GM06990 (cell line): ENCODE measurements around the gene SLC4A5.

ENCODE experiments used
- DNase-seq: peaks from one replicate; pipeline ENCODE4 v3.0.0-alpha.2; 2011; ENCODE audit not compliant: insufficient read length; ENCODE audit errors: extremely low read depth
- H3K27me3 ChIP-seq: replicated peaks from 2 replicates; pipeline ENCODE4 v1.6.0; 2011; ENCODE audit warnings: low read length; ENCODE audit not compliant: control insufficient read depth, insufficient read depth
- H3K36me3 ChIP-seq: 2 replicates; pipeline ENCODE4 v1.5.1; 2011; ENCODE audit warnings: low read length; ENCODE audit not compliant: control insufficient read depth, insufficient read depth
- H3K4me3 ChIP-seq: replicated peaks from 2 replicates; pipeline ENCODE4 v1.5.1; 2011; ENCODE audit warnings: low read depth, mild to moderate bottlenecking, control low read depth, low read length
- TF ChIP-seq, protein P1 (sequence below): IDR thresholded peaks from 2 replicates; pipeline ENCODE4 v1.5.1; 2011; ENCODE audit warnings: low read length, control low read depth, mild to moderate bottlenecking, inconsistent platforms; ENCODE audit not compliant: insufficient read depth, poor library complexity, severe bottlenecking

SLC4A5 gene

DNA sequence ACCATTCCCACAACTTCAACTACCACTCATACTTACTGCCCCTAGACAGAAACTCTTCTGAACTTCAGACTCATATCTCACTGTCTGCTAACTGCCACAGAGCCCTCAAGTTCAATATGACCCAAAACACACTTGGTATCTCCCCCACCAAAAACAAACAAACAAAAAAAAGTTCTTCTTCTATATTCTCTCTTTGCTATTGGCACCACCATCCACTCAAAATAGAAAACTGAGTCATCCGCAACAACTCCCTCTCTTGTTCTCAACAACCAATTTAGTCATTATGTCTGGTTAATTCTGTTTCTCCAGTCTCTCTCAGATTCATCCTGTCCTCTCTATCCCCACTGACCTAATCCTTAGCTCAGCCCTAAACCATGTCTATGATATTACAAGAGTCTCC is 44.1 kb upstream of the SLC4A5 start:
- Histone ChIP-seq H3K36me3 (peaks cover 4% of the 10 kb centered on the region; the same call in 1 of the 2 replicates), H3K4me3 (no peak overlapping the region), H3K27me3 (no peaks in the 10 kb centered on the region)
- DNase-seq: no peak
- TF ChIP-seq, protein P1, sequence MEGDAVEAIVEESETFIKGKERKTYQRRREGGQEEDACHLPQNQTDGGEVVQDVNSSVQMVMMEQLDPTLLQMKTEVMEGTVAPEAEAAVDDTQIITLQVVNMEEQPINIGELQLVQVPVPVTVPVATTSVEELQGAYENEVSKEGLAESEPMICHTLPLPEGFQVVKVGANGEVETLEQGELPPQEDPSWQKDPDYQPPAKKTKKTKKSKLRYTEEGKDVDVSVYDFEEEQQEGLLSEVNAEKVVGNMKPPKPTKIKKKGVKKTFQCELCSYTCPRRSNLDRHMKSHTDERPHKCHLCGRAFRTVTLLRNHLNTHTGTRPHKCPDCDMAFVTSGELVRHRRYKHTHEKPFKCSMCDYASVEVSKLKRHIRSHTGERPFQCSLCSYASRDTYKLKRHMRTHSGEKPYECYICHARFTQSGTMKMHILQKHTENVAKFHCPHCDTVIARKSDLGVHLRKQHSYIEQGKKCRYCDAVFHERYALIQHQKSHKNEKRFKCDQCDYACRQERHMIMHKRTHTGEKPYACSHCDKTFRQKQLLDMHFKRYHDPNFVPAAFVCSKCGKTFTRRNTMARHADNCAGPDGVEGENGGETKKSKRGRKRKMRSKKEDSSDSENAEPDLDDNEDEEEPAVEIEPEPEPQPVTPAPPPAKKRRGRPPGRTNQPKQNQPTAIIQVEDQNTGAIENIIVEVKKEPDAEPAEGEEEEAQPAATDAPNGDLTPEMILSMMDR: no peak

DNA sequence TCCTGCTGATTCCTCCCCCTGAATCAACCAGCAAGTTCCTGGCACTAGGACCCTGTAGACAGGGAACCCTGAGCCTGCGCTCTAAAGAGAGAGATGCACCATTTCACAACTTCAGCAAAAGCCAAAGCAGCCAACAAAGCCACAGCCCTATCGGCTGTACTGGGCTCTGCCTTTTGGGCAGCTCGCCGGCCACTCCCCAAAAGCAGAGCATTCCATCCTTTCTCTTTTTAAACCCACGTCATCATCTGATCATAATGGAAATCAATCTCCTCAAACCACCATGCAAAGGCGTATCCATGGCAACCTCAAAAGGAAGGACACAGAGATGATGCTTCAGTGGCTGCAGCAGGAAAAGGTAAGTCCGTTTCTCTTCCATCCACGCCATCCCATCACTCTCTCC is 42.2 kb upstream of the SLC4A5 start:
- Histone ChIP-seq H3K36me3 (peaks cover 6% of the 10 kb centered on the region; the same call in 1 of the 2 replicates), H3K4me3 (no peak overlapping the region), H3K27me3 (no peaks in the 10 kb centered on the region)
- TF ChIP-seq, protein P1: no peak
- no peak for DNase-seq

DNA sequence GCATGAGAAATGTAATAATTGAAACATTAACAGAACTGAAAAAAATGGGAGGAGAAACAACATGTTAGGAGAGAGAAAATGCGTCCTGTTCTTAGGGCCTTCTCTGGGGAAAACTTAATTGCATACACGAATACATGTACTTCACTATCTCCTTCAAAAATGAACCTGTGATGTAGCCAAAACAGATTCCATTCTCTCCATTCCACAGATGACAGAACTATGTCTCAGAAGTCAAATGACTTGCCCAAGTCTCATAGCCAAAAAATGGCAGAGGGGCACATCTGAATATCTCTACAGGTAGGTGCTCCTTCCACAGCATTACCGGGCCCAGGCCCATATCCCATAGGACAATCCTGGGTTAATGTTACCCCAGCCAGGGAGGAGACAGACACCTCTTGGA is 40.8 kb upstream of the SLC4A5 start:
- no peak for DNase-seq
- TF ChIP-seq, protein P1: no peak
- peaks cover 6% of the 10 kb centered on the region for H3K36me3 ChIP-seq
- no peaks in the 10 kb centered on the region for H3K27me3 ChIP-seq
- no peak overlapping the region for H3K4me3 ChIP-seq

DNA sequence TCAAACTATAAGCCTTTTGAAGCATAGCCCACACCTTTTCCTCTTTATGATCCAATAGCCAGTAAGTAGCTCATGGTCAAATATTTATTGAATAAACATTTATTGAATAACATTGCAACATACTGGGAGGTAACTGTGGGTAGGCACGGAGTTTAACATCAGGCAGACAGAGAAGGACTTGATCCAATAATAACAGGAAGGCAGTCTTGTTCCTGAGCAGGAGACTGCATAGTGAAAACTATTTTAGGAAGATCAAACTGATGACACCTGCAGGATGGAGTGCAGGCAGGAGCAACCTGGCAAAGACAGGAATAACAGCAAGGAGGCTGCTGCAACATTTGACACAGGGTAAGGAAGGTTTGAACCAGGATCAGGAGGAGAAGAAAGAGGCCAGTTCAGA is 40.0 kb upstream of the SLC4A5 start:
- no peak for DNase-seq
- H3K4me3 ChIP-seq: no peak overlapping the region
- H3K27me3 ChIP-seq: no peaks in the 10 kb centered on the region
- peaks cover 6% of the 10 kb centered on the region for H3K36me3 ChIP-seq
- TF ChIP-seq, protein P1: no peak

DNA sequence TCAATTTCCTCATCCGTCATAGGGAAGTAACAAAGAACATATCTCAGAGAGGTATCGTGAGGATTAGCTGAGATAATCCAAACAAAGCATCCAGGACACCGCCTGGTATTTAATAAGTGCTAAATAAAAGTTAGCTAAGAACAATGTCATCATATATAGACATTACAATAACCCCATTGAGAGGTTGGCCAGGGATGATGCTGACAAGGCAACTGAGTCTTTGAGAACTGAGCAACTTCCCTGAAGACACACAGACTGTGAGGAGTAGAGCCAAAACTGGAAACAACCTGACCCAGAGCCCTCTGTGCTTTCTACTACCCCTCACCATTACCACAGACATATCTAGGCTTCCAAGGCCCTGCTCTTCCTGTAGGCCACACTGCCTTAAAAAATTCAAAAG is 38.5 kb upstream of the SLC4A5 start:
- no peak for DNase-seq
- H3K27me3 ChIP-seq: no peaks in the 10 kb centered on the region
- H3K36me3 ChIP-seq: peaks cover 14% of the 10 kb centered on the region
- no peak overlapping the region for H3K4me3 ChIP-seq
- TF ChIP-seq, protein P1: no peak
